ENCODE data around the gene PCDH11X.
"Not testable (repeated sequence)": the region's sequence is repeated elsewhere in the genome, so short reads cannot be mapped to it uniquely, and the experiment has no call there.

The PCDH11X gene

GRCh38 chrX:91779135-91779534, at the start of gene PCDH11X:
PCDH11X (plus strand) TSS chrX:91779375; CDS start chrX:91835505, 56,130 bp downstream.
- ATAC-seq, result peak; percentile 63

GRCh38 chrX:91747446-91747845, 31.7 kb upstream of the PCDH11X start:
- not testable (repeated sequence) for ATAC-seq

- not testable (repeated sequence) for ATAC-seq
Measured at GRCh38 chrX:91753022-91753421, 26.2 kb upstream of the PCDH11X start.

- peak; percentile 100 for ATAC-seq
Measured at GRCh38 chrX:91770619-91771488, 8.3 kb upstream of the PCDH11X start.

- ATAC-seq, result peak; percentile 47; the same call in 1 of the 3 replicates
Measured at GRCh38 chrX:91773943-91774342, 5.2 kb upstream of the PCDH11X start.

- ATAC-seq, result not testable (repeated sequence)
Measured at GRCh38 chrX:91780008-91780407, 833 bp downstream of the PCDH11X start.

- not testable (repeated sequence) for ATAC-seq
Measured at GRCh38 chrX:91780698-91781097, 1.5 kb downstream of the PCDH11X start.

- peak; percentile 22; the same call in 1 of the 3 replicates for ATAC-seq
Measured at GRCh38 chrX:91781553-91782298, 2.6 kb downstream of the PCDH11X start.

GRCh38 chrX:91782825-91783224, 3.6 kb downstream of the PCDH11X start:
- ATAC-seq, result not testable (repeated sequence)

GRCh38 chrX:91817537-91817936, 38.4 kb downstream of the PCDH11X start:
- ATAC-seq, result not testable (repeated sequence)

- ATAC-seq, result not testable (repeated sequence)
Measured at GRCh38 chrX:91825321-91825720, 46.1 kb downstream of the PCDH11X start.

All from SK-N-SH treated with all-trans-retinoic acid at 6 μM for 48 hours (cell line).